ENCODE results near the gene GUCD1.

DNA sequence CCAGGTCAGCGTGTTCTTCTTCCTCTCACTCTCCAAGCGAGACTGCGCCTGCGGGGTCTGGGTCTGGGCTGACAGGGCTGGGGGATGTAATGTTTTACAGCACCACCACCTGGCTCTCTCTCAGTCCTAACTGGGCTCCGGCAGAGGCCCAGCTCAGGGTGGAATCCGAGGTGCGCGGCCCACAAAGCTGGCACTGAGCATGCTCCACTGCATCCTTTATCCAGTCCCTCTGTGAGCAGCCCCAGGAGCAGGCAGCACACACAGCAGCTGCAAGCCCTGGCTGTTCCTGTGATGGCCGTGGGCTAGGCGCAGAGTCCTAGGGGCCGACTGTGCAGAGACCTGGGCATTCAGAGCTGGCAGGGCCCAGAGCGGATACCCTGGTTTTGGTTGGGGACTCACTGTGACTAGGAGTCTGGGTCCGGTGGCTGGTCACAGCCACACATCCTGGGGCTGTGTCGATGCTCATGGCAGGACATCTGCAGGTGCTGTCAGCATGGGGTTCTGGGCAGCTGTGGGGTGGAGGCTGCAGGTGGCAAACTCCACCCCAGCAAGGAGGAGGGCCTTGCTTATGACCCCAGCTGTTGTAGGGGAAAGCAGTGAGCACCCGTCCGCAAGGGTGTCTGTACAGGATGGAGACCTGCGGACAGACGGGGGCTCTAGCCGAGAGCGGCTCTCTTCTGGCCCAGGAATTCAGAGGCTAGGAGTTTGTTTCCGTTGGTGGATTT is 34.0 kb upstream of the GUCD1 start:
- TF ChIP-seq, protein P1, sequence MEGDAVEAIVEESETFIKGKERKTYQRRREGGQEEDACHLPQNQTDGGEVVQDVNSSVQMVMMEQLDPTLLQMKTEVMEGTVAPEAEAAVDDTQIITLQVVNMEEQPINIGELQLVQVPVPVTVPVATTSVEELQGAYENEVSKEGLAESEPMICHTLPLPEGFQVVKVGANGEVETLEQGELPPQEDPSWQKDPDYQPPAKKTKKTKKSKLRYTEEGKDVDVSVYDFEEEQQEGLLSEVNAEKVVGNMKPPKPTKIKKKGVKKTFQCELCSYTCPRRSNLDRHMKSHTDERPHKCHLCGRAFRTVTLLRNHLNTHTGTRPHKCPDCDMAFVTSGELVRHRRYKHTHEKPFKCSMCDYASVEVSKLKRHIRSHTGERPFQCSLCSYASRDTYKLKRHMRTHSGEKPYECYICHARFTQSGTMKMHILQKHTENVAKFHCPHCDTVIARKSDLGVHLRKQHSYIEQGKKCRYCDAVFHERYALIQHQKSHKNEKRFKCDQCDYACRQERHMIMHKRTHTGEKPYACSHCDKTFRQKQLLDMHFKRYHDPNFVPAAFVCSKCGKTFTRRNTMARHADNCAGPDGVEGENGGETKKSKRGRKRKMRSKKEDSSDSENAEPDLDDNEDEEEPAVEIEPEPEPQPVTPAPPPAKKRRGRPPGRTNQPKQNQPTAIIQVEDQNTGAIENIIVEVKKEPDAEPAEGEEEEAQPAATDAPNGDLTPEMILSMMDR (IDR thresholded peaks at IDR 0.05) = no peak
- no peak for TF ChIP-seq POLR2A (IDR thresholded peaks at IDR 0.05)

Measured in lower leg skin (tissue), 3 donors.